Measurements from ENCODE around the gene NOP14. TPM values are rescaled to one million over a fixed set of nuclear protein-coding genes. Genes with fewer than 3 reads are reported as not detected.

The NOP14 gene
- total RNA-seq = 27.1 and 30.4 TPM in 2 replicates
- total RNA-seq (2013) = 21.2 TPM
- 9.1 and 9.8 TPM in 2 replicates for polyA plus RNA-seq
- polyA minus RNA-seq = 11.0 and 13.6 TPM in 2 replicates

GRCh38 chr4:2963175-2963965 is at the start of gene NOP14, which contains the start of gene GRK4:
Gene NOP14, minus strand, starts transcription at chr4:2963406. Its CDS starts 87 bp downstream, at chr4:2963319.
Gene GRK4, plus strand, starts transcription at chr4:2963571. Its CDS starts 500 bp downstream, at chr4:2964071.
- Histone ChIP-seq H3K36me3 (replicated peaks in 1 of 2; ENCODE audit: control extremely low read depth in 1 of 2, control insufficient read depth in 1 of 2, extremely low read depth in 1 of 2, insufficient read depth in 2 of 2, low read length in 1 of 2) (peaks cover 0 to 9% of the 10 kb centered on the region in 2 experiments), H3K9me3 (ENCODE audit: control extremely low read depth in 1 of 3, control insufficient read depth in 2 of 3, insufficient read depth in 1 of 3, low read length in 2 of 3) (no peaks in the 10 kb centered on the region), H3K4me3 (ENCODE audit: control extremely low read depth in 1 of 5, extremely low read depth in 1 of 5, insufficient read depth in 1 of 5, low read depth in 2 of 5, low read length in 4 of 5) (peak within 1 kb of the TSS; percentile 48 to 86 (median 74)), H3K4me2 (replicated peaks; ENCODE audit: low read depth, low read length, poor library complexity, severe bottlenecking) (peak within 1 kb of the TSS; percentile 96), H3K9ac (ENCODE audit: low read length) (peak within 1 kb of the TSS; percentile 85), H3K27me3 (replicated peaks in 1 of 4; ENCODE audit: control extremely low read depth in 1 of 4, control insufficient read depth in 3 of 4, insufficient read depth in 4 of 4, low read length in 3 of 4) (no peaks in the 10 kb centered on the region), H3K27ac (ENCODE audit: low read length in 2 of 2) (peak within 1 kb of the TSS; percentile 78 to 91), H3K4me1 (ENCODE audit: control insufficient read depth in 2 of 2, insufficient read depth in 2 of 2, low read length in 2 of 2) (peaks cover 20 to 25% of the 10 kb centered on the region in 2 donors), H2AFZ (ENCODE audit: insufficient read depth, low read depth, low read length, poor library complexity, severe bottlenecking) (peak within 1 kb of the TSS; percentile 97), H3K79me2 (ENCODE audit: control insufficient read depth, insufficient read depth, low read length) (peaks cover 38% of the 10 kb centered on the region), H4K20me1 (ENCODE audit: control insufficient read depth, insufficient read depth, low read length, poor library complexity, severe bottlenecking) (peaks cover 36% of the 10 kb centered on the region)
- ChIA-PET CTCF (interaction anchor here (0.5 to 3.7 kb wide), 8 partner anchors 9 to 1612 kb away, joined by 3 to 30 read pairs (median 4); partner anchors contain the start of genes CFAP99, TNIP2 and ZFYVE28), POLR2A (interaction anchor here (0.6 to 1.7 kb wide), 13 partner anchors 10 to 721 kb away, joined by 3 to 6 read pairs (median 4); partner anchors contain the start of genes HAUS3, POLN and RNF4)
- Mint-ChIP-seq H3K4me1 (peaks cover 28% of the 10 kb centered on the region), H3K27ac (peak within 1 kb of the TSS; percentile 96), H3K9me3 (ENCODE audit: insufficient read depth) (no peaks in the 10 kb centered on the region), H3K27me3 (no peaks in the 10 kb centered on the region), H3K4me3 (peak within 1 kb of the TSS; percentile 96)
- ATAC-seq (ENCODE audit: low read depth) (peak; percentile 93), DNase-seq (peak; percentile 98)
- intact Hi-C loops (cut with micrococcal nuclease) = loop anchor here (1.0 to 5.0 kb wide), 11 partner anchors 29 to 1106 kb away; partner anchors contain the start of genes CFAP99, HAUS3, HTT and HTT-AS
- no peak for TF ChIP-seq EZH2 (IDR thresholded peaks at IDR 0.05; ENCODE audit: borderline replicate concordance, insufficient read depth, low read depth, low read length, poor library complexity, severe bottlenecking)
- TF ChIP-seq CTCF (IDR thresholded peaks at IDR 0.05) = peak; percentile 48
- WGBS (ENCODE audit: insufficient coverage) = under 1% methylated on average over 105 of the region's 105 CpGs
